Measurements from ENCODE around the gene DDB1. TPM values are rescaled to one million over a fixed set of nuclear protein-coding genes. Genes with fewer than 3 reads are reported as not detected.

Gene DDB1
- total and polyA plus RNA-seq, 2 of the 13 experiments (the other 11 are each of a cell fraction or from before 2014, with no cell fraction given), result 217 to 266 TPM

DNA sequence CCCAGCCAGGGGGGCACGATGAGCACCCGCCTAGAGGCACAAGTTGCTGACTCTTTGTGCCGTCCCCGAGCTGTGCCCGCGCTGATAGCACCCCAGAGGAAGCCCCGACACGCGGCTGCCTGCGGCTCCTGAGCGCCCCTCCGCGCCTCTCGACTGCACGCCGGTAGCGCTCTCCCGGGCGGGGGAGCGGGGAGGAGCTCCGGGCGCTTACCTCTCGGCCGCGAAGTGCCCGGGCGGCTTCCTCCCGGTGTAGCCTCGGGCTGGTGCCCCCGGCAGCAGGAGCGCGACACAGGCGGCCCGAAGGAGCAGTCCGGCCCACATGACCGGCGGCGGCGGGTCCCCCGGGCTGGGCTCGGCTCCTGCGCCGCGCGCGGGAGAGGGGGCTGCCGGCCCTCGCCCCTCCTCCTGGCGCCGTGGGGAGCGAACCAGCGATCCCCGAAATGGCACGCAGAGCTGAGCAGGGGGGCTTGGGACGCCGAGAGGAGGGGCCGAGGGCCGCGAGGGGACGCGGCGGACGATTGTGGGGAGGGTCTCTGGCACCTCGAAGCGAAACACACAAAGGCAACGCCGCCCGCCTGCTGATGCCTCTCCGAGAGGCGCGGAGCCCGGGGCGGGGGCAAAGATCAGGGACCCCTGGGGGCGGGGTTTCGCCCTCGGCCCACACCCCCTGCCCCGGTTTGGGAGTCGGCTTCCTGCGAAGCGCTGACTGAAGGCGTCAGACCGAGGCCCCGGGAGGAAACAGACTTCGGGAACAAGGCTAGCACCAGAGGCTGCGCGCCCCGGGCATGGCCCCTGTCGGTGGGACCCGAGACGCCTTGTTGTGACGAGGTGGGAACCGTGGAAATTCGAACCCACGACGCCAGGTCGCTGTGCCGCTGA is 37.9 kb downstream of the DDB1 start, which contains the start of gene VWCE:
TSS of gene VWCE (minus strand) at position 600 of the 879 bp plus-strand sequence. CDS start at position 321, 279 bp downstream.
- ATAC-seq (peak; percentile 73), FAIRE-seq (no peak), DNase-seq (ENCODE audit: low spot score) (peak; percentile 76)
- H3K79me2 ChIP-seq (ENCODE audit: insufficient read depth, low read length), result peaks cover 45% of the 10 kb centered on the region
- H3K9me3 ChIP-seq (ENCODE audit: low read length), result no peaks in the 10 kb centered on the region
- peak within 1 kb of the TSS; percentile 94 for H3K27ac ChIP-seq (ENCODE audit: extremely low read length, insufficient read depth, low read length)
- peaks cover 74% of the 10 kb centered on the region for H3K4me1 ChIP-seq (ENCODE audit: insufficient read depth, low read length)
- peaks cover 14 to 39% of the 10 kb centered on the region in 2 experiments; a peak in 4 of 5 replicates for H3K36me3 ChIP-seq (replicated peaks in 1 of 2; ENCODE audit: control insufficient read depth in 1 of 2, insufficient read depth in 2 of 2, low read length in 2 of 2)
- no peak within 1 kb of the TSS for H2AFZ ChIP-seq (ENCODE audit: low read length)
- POLR2A ChIA-PET, result interaction anchor here (0.6 to 2.7 kb wide), 15 partner anchors 9 to 135 kb away, joined by 3 to 23 read pairs (median 3); partner anchors contain the start of genes CPSF7, CYB561A3, SDHAF2 and TMEM138
- peaks cover 20% of the 10 kb centered on the region for H4K20me1 ChIP-seq (ENCODE audit: insufficient read depth, low read length)
- in situ Hi-C loops (cut with HindIII; ENCODE audit: extremely low pct_ligation_motif_present, low pct_unique_long_range_greater_than_20kb), result no loop called here
- intact Hi-C loops (cut with micrococcal nuclease; ENCODE audit: unreplicated experiment), result loop anchor here (5.0 kb wide), 1 partner anchor 92 kb away; no protein-coding TSS in a partner anchor
- 0% methylated on average over 8 of the region's 97 CpGs for WGBS (ENCODE audit: low lambda C conversion rate)
- no peaks in the 10 kb centered on the region; a peak in 1 of 5 replicates for H3K27me3 ChIP-seq (ENCODE audit: control insufficient read depth in 1 of 2, insufficient read depth in 2 of 2, low read length in 2 of 2)
- H3K4me3 ChIP-seq (replicated peaks in 1 of 3; ENCODE audit: insufficient read depth in 1 of 3, low read depth in 2 of 3, low read length in 3 of 3), result peak within 1 kb of the TSS; percentile 67 to 88 (median 83)
- CTCF ChIA-PET (ENCODE audit: low intra/inter-chr PET ratio, low total read pairs), result no interaction called here
- peak within 1 kb of the TSS; percentile 91 for H3K9ac ChIP-seq (ENCODE audit: insufficient read depth, low read depth, low read length)
- H3K4me2 ChIP-seq (ENCODE audit: low read depth, low read length), result peak within 1 kb of the TSS; percentile 93
- BruUV-seq (replicated peaks), result TSS peak; percentile 32
- TF ChIP-seq, protein P1, sequence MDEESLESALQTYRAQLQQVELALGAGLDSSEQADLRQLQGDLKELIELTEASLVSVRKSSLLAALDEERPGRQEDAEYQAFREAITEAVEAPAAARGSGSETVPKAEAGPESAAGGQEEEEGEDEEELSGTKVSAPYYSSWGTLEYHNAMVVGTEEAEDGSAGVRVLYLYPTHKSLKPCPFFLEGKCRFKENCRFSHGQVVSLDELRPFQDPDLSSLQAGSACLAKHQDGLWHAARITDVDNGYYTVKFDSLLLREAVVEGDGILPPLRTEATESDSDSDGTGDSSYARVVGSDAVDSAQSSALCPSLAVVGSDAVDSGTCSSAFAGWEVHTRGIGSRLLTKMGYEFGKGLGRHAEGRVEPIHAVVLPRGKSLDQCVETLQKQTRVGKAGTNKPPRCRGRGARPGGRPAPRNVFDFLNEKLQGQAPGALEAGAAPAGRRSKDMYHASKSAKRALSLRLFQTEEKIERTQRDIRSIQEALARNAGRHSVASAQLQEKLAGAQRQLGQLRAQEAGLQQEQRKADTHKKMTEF (CRISPR knock-in tag; IDR thresholded peaks at IDR 0.05), result peak; percentile 62; the same call in 1 of the 2 replicates
- TF ChIP-seq RELA (CRISPR knock-in tag; IDR thresholded peaks at IDR 0.05), result no peak
- TF ChIP-seq ZNF496 (CRISPR knock-in tag; IDR thresholded peaks at IDR 0.05; ENCODE audit: insufficient replicate concordance), result no peak
- TF ChIP-seq, protein P2, sequence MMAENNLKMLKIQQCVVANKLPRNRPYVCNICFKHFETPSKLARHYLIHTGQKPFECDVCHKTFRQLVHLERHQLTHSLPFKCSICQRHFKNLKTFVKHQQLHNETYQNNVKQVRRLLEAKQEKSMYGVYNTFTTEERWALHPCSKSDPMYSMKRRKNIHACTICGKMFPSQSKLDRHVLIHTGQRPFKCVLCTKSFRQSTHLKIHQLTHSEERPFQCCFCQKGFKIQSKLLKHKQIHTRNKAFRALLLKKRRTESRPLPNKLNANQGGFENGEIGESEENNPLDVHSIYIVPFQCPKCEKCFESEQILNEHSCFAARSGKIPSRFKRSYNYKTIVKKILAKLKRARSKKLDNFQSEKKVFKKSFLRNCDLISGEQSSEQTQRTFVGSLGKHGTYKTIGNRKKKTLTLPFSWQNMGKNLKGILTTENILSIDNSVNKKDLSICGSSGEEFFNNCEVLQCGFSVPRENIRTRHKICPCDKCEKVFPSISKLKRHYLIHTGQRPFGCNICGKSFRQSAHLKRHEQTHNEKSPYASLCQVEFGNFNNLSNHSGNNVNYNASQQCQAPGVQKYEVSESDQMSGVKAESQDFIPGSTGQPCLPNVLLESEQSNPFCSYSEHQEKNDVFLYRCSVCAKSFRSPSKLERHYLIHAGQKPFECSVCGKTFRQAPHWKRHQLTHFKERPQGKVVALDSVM (CRISPR knock-in tag; IDR thresholded peaks at IDR 0.05), result no peak
- TF ChIP-seq KAT2B (IDR thresholded peaks at IDR 0.05; ENCODE audit: borderline replicate concordance, low read depth, low read length), result no peak
- TF ChIP-seq ZNF251 (CRISPR knock-in tag; IDR thresholded peaks at IDR 0.05), result no peak
- no peak for TF ChIP-seq TBL1XR1 (IDR thresholded peaks at IDR 0.05; ENCODE audit: borderline replicate concordance, low read length, partially characterized antibody)
- TF ChIP-seq TRIM24 (CRISPR knock-in tag; IDR thresholded peaks at IDR 0.05), result no peak
- TF ChIP-seq, protein P3, sequence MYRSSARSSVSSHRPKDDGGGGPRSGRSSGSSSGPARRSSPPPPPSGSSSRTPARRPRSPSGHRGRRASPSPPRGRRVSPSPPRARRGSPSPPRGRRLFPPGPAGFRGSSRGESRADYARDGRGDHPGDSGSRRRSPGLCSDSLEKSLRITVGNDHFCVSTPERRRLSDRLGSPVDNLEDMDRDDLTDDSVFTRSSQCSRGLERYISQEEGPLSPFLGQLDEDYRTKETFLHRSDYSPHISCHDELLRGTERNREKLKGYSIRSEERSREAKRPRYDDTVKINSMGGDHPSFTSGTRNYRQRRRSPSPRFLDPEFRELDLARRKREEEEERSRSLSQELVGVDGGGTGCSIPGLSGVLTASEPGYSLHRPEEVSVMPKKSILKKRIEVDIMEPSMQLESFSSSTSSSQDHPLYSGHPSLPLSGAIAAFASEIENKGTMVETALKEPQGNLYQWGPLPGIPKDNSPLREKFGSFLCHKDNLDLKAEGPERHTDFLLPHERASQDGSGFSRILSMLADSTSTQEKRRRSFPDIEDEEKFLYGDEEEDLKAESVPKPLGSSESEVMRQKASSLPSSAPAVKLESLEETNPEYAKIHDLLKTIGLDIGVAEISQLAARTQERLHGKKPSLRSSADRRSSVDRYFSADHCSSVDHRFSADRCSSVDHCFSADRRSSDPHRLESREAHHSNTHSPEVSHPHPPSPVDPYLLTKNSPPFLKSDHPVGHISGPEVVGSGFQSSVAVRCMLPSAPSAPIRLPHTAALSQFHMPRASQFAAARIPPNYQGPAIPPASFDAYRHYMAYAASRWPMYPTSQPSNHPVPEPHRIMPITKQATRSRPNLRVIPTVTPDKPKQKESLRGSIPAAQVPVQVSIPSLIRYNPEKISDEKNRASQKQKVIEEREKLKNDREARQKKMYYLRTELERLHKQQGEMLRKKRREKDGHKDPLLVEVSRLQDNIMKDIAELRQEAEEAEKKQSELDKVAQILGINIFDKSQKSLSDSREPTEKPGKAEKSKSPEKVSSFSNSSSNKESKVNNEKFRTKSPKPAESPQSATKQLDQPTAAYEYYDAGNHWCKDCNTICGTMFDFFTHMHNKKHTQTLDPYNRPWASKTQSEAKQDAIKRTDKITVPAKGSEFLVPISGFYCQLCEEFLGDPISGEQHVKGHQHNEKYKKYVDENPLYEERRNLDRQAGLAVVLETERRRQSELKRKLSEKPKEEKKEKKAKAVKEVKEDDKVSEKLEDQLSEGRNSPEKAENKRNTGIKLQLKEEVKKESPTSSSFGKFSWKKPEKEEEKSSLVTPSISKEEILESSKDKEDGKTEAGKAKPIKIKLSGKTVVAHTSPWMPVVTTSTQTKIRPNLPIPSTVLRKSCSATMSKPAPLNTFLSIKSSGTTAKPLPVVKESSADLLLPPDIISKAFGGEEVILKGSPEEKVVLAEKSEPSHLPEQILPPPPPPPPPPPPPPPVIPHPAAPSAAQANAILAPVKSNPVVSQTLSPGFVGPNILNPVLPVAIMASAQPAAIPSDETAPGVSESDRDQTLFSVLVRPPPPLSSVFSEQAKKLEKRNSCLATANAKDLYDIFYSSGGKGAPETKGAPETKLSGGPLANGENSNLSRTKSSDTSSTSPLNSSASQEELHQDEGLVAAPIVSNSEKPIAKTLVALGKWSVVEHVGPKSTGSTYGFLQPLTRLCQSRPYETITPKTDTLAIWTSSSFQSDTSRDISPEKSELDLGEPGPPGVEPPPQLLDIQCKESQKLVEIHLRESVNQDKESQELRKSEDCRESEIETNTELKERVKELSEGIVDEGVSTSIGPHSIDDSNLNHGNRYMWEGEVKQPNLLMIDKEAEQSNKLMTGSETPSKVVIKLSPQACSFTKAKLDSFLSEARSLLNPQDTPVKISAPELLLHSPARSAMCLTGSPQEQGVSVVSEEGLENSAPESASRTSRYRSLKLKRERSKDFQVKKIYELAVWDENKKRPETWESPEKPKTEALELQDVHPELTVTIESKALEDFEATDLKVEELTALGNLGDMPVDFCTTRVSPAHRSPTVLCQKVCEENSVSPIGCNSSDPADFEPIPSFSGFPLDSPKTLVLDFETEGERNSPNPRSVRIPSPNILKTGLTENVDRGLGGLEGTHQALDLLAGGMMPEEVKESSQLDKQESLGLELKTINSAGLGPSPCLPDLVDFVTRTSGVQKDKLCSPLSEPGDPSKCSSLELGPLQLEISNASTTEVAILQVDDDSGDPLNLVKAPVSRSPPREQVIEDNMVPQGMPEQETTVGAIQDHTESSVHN (CRISPR knock-in tag; IDR thresholded peaks at IDR 0.05), result no peak
- TF ChIP-seq NFYC (CRISPR knock-in tag; IDR thresholded peaks at IDR 0.05), result no peak
- TF ChIP-seq PHF8 (CRISPR knock-in tag; IDR thresholded peaks at IDR 0.05), result peak; percentile 92
